ENCODE results near the gene GSKIP. TPM values are rescaled to one million over a fixed set of nuclear protein-coding genes. Genes with fewer than 3 reads are reported as not detected.

The GSKIP gene
- 10 to 100 TPM; 26.5 to 36.0 TPM for total RNA-seq

DNA sequence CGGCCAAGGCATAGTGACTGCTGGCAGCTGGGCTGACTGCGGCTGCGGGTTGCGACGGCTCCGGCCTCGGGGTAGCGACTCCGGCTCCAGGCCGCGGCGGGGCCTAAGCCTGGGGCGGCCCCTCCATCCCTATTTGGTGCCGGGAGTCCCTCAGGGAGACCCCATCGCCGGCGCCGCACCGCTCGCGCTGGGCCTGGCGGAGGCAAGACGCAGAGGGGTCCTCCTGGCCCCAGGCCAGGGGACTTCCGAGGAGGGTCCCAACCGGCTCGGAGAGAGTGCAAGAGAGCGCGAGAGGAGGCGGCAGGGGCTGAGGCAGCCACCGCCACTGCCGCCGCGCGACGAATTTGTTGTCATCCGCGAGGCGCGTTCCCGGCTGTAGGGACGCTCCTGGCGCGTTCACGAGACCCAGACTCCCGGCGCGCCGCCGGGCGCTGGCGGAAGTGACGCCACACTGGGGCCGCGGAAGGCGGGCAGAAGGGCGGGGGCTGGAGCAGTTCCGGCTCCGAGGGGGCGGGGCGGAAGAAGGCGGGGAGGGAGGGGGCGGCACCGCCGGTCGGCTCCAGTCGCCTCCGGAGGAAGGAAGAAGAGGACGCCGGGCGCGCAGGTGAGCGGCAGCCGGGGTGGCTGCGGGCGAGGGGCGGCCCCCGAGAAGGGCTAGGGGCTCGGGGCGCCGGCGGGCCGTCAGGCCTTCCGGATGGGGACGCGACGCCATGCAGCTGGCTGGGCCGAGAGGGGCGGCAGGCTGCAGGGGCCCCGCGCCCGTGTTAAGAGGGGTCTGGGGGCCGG is at the start of gene GSKIP, which contains the start of gene ATG2B:
Gene GSKIP (plus strand): TSS at position 562 of the 786 bp plus-strand sequence. CDS start 18,722 bp downstream, outside the sequence.
Gene ATG2B (minus strand): TSS at position 377 of the 786 bp plus-strand sequence. CDS start 365 bp downstream, at position 12.

Small RNA genes within 50 kb of the gene (small RNA-seq; reads per million reads assigned to genes)
- 0.64 to 0.94 reads per million in 2 donors for gene RNU2-33P

Other genes with a start within 250 kb of the GSKIP start
- under 1 TPM; under 0.01 to 0.34 TPM for gene BDKRB2, start 158.7 kb upstream of the GSKIP start, total RNA-seq
- gene BDKRB1, start 107.3 kb upstream of the GSKIP start, total RNA-seq = not detected
- 10 to 100 TPM; 21.0 to 24.8 TPM for gene ATG2B, start 185 bp upstream of the GSKIP start, total RNA-seq
- 1 to 10 TPM; 2.1 to 3.7 TPM for gene AK7, start 28.6 kb downstream of the GSKIP start, total RNA-seq
- 100 to 1,000 TPM in 1 of 2 donors, 10 to 100 TPM in 1; 81.2 to 105 TPM for gene PAPOLA, start 138.9 kb downstream of the GSKIP start, total RNA-seq